ENCODE results near the gene NDUFAF5.

Gene NDUFAF5

DNA sequence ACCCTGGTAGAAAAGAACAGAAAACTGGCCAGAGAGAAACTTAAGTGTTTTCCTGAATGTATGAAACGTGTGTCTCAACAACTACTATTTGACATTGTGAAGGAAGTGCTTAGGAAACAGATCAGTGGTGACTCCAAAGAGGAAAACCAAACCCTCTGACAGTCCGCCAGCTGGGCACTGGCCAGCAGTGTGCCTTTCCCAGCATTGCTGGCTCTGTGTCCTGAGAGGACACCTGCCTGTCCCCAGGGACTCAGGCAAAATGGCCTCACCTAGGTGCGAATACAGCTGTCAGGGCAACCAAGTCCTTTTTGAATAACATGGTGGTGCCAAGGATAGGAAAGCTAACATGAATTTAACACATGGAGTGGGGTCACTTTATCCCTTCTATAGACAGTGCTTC, 72.5 kb downstream of the NDUFAF5 start:
- TF ChIP-seq, protein P1, sequence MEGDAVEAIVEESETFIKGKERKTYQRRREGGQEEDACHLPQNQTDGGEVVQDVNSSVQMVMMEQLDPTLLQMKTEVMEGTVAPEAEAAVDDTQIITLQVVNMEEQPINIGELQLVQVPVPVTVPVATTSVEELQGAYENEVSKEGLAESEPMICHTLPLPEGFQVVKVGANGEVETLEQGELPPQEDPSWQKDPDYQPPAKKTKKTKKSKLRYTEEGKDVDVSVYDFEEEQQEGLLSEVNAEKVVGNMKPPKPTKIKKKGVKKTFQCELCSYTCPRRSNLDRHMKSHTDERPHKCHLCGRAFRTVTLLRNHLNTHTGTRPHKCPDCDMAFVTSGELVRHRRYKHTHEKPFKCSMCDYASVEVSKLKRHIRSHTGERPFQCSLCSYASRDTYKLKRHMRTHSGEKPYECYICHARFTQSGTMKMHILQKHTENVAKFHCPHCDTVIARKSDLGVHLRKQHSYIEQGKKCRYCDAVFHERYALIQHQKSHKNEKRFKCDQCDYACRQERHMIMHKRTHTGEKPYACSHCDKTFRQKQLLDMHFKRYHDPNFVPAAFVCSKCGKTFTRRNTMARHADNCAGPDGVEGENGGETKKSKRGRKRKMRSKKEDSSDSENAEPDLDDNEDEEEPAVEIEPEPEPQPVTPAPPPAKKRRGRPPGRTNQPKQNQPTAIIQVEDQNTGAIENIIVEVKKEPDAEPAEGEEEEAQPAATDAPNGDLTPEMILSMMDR (IDR thresholded peaks at IDR 0.05; ENCODE audit: extremely low read depth, insufficient read depth, missing control alignments), result no peak
- DNase-seq (ENCODE audit: low spot score), result no peak
- in situ Hi-C loops (cut with MboI; ENCODE audit: low pct_unique_long_range_greater_than_20kb, low sequenced_read_pairs, unreplicated experiment), result no loop called here

DNA sequence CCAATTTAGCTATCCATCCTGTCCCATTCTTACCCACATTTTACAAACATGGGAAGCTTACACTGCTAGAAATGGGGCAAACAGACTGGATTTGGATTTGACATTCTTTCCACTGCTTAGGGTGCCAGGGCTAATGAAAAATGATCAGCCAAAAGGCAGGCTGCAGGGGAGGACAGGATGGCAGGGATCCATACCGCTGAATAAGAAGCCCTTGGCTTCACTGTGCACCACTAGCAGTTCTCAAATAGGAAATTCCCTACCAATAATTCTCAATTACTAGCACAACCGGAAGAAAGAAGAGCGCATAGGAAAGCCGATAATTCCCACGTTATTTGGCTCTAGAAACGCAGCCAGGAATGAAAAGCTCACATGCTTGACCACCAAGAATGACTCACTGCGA, 73.1 kb downstream of the NDUFAF5 start:
- in situ Hi-C loops (cut with MboI; ENCODE audit: low pct_unique_long_range_greater_than_20kb, low sequenced_read_pairs, unreplicated experiment), result no loop called here
- DNase-seq (ENCODE audit: low spot score), result no peak

DNA sequence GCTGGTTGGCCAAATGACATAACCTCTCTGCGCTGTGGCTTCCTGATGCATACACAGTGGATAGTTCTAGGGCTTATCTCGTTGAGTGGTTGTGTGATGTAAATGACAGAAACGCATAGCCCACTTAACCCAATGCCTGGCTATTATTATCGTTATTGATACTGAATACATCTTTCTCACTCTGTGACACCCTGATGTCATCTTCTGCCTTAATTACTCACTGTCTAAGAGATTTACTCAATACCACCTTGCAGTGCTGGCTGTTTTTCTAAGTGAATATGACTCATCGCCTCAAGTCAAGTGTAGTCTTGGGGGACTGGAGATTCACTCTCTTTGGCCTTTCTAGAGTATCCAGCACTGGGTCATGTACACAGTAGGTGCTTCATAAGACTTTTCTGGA, 73.6 kb downstream of the NDUFAF5 start:
- TF ChIP-seq, protein P1 (IDR thresholded peaks at IDR 0.05; ENCODE audit: extremely low read depth, insufficient read depth, missing control alignments), result no peak
- no peak for DNase-seq (ENCODE audit: low spot score)
- in situ Hi-C loops (cut with MboI; ENCODE audit: low pct_unique_long_range_greater_than_20kb, low sequenced_read_pairs, unreplicated experiment), result no loop called here

More for the DNA sequence above, 73.1 kb downstream of the NDUFAF5 start:
- TF ChIP-seq, protein P1 (IDR thresholded peaks at IDR 0.05; ENCODE audit: extremely low read depth, insufficient read depth, missing control alignments), result no peak

DNA sequence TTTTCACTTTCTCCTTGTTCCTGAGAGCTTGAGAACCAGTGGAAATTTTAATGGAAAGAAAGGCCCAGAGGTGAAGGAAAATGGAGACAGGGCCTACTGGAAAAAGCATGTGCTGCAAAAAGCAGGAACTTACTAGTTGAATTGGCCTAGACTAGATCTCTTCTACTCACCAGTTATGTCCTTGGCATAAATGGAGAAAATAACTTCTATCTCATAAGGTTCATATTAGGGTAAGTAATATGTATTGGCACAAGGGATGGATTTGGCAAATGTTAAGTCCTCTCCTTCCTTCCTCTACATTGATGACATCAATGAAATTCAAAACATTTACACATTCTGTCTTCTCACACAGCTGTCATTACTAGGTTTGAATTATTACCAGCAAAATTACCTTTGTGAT, 74.0 kb downstream of the NDUFAF5 start:
- no peak for DNase-seq (ENCODE audit: low spot score)
- in situ Hi-C loops (cut with MboI; ENCODE audit: low pct_unique_long_range_greater_than_20kb, low sequenced_read_pairs, unreplicated experiment), result no loop called here
- TF ChIP-seq, protein P1 (IDR thresholded peaks at IDR 0.05; ENCODE audit: extremely low read depth, insufficient read depth, missing control alignments), result no peak

DNA sequence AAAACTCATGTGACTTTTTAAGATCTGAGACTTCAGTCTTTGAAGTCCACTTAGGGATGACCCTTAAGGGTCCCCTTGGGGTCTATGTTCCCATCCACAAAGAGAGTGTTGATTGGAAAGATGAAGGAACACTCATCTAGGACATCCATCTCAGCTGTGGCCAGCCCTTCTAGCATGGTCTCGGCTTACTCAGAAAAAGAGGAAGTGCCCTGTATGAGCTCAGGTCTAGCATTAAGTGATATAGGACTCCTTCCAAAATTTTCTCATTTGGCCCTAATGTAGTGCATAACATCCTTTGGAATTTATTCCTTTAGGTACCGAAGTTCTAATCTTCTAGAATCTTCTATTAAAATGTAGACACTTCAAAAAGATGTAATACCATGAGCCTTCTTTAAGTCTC, 77.4 kb downstream of the NDUFAF5 start:
- TF ChIP-seq, protein P1 (IDR thresholded peaks at IDR 0.05; ENCODE audit: extremely low read depth, insufficient read depth, missing control alignments), result no peak
- in situ Hi-C loops (cut with MboI; ENCODE audit: low pct_unique_long_range_greater_than_20kb, low sequenced_read_pairs, unreplicated experiment), result no loop called here
- DNase-seq (ENCODE audit: low spot score), result no peak

DNA sequence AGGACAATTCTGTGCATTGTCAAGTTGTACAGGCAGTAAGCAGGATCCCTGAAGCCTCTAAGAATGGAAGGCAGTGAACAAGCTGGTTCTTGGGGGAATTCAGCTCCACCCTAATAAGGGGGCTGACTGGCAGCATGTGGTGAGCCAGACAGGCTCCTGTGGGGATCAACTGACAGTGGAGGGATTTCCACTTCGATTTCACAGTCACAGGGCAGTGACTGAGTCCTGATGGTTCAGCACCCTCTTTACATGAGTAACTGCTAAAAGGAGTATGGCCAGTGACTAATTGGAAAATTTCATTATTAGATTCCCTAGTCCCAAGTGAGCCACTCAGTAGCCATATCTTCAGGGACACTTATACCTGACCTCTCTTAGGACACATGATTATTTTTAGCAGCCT, 78.4 kb downstream of the NDUFAF5 start:
- no peak for DNase-seq (ENCODE audit: low spot score)
- TF ChIP-seq, protein P1 (IDR thresholded peaks at IDR 0.05; ENCODE audit: extremely low read depth, insufficient read depth, missing control alignments), result no peak
- in situ Hi-C loops (cut with MboI; ENCODE audit: low pct_unique_long_range_greater_than_20kb, low sequenced_read_pairs, unreplicated experiment), result no loop called here

DNA sequence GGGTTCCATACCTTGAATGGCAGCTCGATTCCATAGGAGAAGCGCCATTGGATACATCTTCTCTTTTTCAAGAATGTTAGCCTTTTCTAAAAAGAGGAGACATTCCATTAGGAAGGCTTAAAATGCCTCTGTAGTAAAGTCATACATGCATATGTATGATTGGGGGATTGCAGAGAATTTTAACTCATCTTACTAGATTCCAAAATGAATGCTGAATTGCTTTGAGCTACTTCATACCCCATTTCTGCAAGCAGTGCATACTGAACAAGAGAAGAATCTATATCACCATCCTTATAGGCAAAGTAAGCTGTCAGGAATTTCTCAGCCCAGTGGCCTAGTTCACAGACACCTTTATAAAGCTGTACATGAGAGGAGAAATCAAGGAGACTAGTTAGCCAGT, 80.3 kb downstream of the NDUFAF5 start:
- DNase-seq (ENCODE audit: low spot score), result no peak
- TF ChIP-seq, protein P1 (IDR thresholded peaks at IDR 0.05; ENCODE audit: extremely low read depth, insufficient read depth, missing control alignments), result no peak
- in situ Hi-C loops (cut with MboI; ENCODE audit: low pct_unique_long_range_greater_than_20kb, low sequenced_read_pairs, unreplicated experiment), result no loop called here
